HuH-7.5 (cell line): Measurements from ENCODE around the gene C6orf52.
"Not testable (repeated sequence)": the region's sequence is repeated elsewhere in the genome, so short reads cannot be mapped to it uniquely, and the experiment has no call there.

Experiments
- DNase-seq: peaks from one replicate; pipeline ENCODE4 v3.0.0; 2011; ENCODE audit warnings: low spot score

Gene C6orf52

GRCh38 chr6:10694302-10695085, at the start of gene C6orf52, which contains the start of gene PAK1IP1:
Gene C6orf52, minus strand, starts transcription at chr6:10694616. Its CDS starts 7,066 bp downstream, at chr6:10687550.
Gene PAK1IP1, plus strand, starts transcription at chr6:10694972. Its CDS starts 14 bp downstream, at chr6:10694986.
- peak; percentile 63 for DNase-seq

DNA sequence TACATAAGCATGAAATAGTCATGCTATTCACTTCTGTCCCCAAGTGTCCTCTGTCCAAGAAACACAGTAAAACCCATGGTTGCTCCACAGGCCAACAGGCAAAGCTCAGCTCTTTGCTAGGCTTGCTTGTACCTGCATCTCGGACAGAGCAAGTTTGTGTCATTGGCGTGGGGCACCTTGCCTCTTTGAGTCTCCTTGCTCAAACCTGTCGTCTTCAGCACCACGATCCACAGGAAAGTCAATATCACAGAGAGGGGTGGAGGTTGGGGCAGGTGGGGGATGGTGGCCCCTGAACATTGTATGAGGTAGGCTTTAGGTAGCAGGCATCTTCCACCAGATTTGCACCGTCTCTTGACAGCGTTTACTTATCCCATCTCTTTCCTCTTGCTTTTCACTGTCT, 49.1 kb upstream of the C6orf52 start:
- DNase-seq = no peak

- no peak for DNase-seq
Observed at GRCh38 chr6:10742251-10742650, 47.8 kb upstream of the C6orf52 start.

- DNase-seq = not testable (repeated sequence)
Observed at GRCh38 chr6:10741643-10742042, 47.2 kb upstream of the C6orf52 start.

- DNase-seq = no peak
Observed at GRCh38 chr6:10740061-10740460, 45.6 kb upstream of the C6orf52 start.

DNA sequence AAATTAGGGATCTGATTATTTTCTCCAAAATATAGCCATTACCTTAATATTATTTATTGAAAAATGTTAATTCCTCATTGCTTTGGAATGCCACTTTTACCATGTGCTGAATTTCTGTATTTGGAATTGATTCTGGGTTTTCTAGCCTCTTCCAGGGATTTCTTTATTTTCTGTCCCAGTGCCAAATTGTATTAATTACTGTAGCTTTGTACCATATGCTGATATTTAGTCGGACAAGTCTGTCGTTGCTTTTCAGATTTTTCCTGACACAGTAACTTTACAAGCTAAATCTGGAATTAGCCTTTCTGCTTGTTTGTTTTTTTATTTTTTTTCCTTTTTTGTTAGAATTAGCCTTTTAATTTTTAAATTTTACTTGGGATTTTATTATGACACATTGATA, 42.3 kb upstream of the C6orf52 start:
- no peak for DNase-seq

DNA sequence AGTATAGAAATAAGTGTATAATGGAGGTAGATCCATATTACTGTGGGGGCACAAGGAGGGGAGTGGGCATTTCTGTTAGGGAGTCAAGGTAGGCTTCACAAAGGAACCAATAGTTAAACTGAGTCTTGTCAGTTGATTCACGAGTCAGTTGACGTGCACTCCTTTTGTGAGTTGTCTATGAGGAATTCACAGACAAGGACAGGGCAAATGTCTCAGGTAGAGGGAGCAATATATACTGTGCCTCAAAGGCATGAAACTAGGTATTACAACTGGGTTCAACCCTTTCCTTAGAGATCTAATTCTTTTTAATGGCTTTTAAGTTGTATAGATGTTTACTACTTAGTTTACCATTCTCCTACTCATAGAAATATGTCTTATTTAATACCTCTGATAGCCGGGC, 39.4 kb upstream of the C6orf52 start:
- no peak for DNase-seq

- no peak for DNase-seq
Observed at GRCh38 chr6:10733151-10733715, 38.8 kb upstream of the C6orf52 start.

DNA sequence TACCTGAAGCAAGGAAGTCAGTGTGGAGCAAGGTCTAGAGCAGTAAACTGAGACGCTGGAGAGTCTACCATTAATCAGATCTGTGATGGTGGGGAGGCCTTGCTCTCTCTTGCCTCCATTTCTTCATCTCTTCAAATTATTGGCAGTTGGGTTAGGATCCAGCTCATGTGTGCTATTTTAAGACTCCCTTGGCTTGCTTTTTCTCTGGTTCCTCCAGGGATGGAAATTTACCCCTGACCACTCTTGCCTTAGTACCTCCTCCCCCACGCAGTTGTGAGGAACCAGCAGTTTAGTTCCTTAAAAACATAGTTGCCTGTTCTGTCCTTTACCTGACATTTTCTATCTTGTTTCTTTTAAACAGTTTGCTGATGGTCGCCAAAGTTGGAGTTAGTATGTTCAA, 35.8 kb upstream of the C6orf52 start:
- DNase-seq = no peak

- no peak for DNase-seq
Observed at GRCh38 chr6:10725716-10726115, 31.3 kb upstream of the C6orf52 start.

DNA sequence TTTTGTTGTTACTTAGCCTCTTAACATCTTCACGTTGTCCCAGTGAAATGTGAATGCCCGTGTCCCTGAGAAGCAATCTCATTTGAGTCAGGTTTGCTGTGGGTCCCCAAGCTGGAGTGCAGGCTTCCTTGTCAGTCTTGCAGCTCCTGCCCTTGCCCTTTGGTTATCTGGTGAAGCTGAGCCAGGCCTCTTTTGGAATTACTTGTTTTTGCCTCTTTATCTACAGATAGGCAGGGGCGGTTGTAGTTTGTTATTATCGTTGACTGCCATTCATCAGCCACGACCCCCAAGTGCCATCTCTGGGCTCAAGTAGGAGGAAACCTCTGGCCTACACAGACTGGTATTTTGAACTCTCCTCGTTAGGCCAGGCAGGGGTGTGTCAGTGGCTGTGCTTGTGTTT, 30.6 kb upstream of the C6orf52 start:
- no peak for DNase-seq

GRCh38 chr6:10723567-10723881, 29.1 kb upstream of the C6orf52 start:
- no peak for DNase-seq

- peak; percentile 78 for DNase-seq
Observed at GRCh38 chr6:10722820-10723566, 28.6 kb upstream of the C6orf52 start, which contains the start of gene TMEM14C. Gene TMEM14C, plus strand, starts transcription at chr6:10723070. Its CDS starts 1,544 bp downstream, at chr6:10724614.

GRCh38 chr6:10722570-10722819, 28.1 kb upstream of the C6orf52 start:
- DNase-seq = no peak

GRCh38 chr6:10721850-10722569, 27.6 kb upstream of the C6orf52 start:
- no peak for DNase-seq

GRCh38 chr6:10720960-10721849, 26.8 kb upstream of the C6orf52 start:
- DNase-seq = not testable (repeated sequence)

- peak; percentile 9 for DNase-seq
Observed at GRCh38 chr6:10720265-10720959, 26.0 kb upstream of the C6orf52 start.

DNA sequence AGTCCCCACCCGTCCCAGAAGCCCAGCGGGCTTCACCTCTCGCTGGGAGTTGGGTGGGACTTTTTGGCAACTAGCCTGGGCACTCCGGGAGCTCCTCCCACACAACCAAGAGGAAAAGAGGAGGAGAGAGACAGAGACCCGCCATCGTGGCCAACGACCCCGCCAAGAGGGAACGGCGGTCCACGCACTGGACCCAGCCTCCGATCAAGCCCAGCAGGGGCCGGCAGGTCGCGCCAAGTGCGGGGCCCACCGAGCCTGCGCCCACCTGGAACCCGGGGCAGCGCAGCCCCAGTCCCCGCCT, 25.5 kb upstream of the C6orf52 start:
- DNase-seq = no peak

DNA sequence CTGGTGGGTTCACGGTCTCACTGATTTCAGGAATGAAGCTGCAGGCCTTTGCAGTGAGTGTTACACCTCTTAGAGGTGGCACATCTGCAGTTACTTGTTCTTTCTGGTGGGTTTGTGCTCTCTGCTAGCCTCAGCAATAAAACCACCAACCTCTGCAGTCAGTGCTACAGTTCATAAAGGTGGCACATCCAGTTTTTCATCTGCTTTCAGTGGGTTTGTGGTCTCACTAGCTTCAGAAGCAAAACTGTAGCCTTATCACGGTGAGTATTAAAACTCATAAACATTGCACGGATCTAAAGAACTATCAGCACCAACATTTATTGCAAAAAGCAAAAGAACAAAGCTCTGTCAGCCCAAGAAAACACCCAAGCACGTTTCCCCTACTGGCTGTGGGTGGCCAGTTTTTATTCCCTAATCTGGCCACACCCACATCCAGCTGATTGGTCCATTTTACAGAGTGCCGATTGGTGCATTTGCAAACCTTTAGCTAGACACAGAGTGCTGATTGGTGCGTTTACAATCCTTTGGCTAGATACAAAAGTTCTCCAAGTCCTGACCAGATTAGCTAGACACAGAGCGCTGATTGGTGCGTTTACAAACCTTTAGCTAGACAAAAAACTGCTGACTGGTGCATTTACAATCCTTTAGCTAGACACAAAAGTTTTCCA, 25.0 kb upstream of the C6orf52 start:
- DNase-seq = peak; percentile 9

- DNase-seq = no peak
Observed at GRCh38 chr6:10713962-10714361, 19.5 kb upstream of the C6orf52 start.

DNA sequence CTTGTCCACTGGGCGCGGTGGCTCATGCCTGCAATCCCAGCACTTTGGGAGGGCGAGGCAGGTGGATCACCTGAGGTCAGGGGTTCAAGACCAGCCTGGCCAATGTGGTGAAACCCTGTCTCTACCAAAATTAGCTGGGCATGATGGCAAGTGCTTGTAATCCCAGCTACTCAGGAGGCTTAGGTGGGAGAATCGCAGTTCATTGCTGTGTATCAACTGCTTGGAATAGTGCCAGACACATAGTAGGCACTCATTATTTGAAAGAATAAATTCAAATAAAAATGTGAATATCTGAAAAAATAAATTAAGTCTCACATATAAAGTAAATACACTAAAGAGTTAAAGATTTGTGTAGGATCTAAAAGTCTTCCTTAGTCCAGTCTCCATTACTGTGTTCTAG, 2.2 kb upstream of the C6orf52 start:
- no peak for DNase-seq
